HL-60/S4 treated with retinoic acid at 250 ng/mL for 4 days and 3 days (cell line): ENCODE results near the gene RXRA.

Experiments
- in situ Hi-C: fragments of 300-500 bp; cut with MboI; formaldehyde crosslinking; loops from 2 replicates; pipeline ENCODE4 v1.7.0; 2022; ENCODE audit warnings: low sequenced_read_pairs

The RXRA gene

GRCh38 chr9:134411440-134412297, 85.4 kb downstream of the RXRA start:
- in situ Hi-C loops = no loop called here

DNA sequence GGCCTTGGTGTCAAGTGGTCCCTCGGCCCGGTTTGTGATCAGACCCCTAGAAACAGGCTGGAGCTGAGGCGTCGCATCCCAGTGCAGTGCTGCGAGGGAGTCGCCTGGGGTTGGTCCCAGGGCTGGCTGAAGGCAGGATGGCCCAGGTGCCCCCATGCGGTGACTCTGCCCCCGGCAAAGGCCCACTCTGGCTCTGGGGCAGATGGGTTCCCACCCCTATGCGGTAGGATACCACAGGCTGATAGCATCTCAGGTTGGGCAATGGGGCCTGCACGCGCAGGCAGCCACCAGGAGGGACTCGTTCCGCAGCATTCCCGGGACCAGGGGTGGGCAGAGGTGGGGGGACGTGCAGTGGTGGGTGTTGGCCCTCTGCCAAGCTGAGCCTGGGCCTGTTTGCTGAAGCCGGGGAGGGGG, 86.0 kb downstream of the RXRA start:
- in situ Hi-C loops = no loop called here

GRCh38 chr9:134413112-134413715, 87.0 kb downstream of the RXRA start:
- in situ Hi-C loops = no loop called here

DNA sequence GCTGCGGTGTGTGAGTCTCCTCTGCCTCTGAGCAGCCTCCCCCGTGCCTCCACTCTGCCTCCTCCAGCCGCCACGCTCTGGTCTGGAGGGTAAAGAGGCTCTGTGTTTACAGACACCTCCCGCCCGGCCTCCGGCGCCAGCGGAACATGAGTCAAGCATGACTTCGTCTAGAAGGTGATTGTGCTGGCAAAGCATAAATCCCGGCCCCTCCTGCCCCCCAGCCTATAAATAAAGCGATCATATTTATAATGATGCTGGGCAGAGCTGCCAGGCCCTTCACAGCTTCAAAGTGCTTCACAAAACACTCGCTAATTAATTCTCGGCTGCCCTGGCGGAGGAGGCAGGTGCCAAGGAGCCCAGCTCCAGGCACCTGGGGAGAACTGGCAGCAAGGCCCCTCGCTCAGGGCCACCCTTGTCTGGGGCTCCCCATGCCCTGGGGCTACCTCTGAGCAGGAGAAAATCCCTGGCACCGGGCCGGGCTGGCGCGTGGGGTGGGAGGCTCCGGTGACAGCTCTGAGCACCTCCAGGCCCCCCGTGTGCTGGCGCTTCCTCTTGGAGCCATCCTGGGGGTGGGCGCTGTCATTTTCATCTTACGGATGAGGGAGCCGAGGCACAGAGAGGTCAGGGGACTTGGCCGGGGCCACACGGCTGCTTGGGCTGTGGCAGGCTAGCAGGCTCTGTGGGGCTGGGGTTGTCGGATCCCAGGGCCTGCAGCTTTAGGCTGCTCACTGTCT, 87.8 kb downstream of the RXRA start:
- in situ Hi-C loops = no loop called here

DNA sequence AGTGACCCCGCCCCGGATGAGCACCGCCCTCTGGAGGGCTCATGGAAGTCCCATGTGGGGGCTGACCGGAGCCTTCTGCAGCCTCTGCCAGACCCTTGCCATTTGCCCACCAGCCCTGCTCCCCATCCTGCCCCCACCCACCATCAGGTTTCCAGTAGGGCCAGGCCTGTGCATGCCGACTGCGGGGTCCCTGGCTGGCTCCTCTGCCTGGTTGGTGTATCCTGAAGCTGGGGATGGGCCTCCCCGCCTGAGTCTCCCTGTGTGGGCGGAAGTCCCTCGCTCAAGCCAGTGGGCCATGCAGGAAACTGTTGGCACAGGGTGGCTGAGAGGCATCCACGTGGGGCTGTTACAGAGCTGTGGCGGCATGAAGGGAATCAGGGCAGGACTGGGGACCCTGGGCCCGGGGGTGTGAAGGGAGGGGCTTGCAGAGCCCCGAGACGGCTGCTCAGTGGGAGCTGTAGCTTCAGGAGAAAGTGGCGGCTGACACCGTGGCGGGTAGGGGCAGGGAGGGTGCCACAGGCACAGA, 88.7 kb downstream of the RXRA start:
- in situ Hi-C loops = no loop called here

DNA sequence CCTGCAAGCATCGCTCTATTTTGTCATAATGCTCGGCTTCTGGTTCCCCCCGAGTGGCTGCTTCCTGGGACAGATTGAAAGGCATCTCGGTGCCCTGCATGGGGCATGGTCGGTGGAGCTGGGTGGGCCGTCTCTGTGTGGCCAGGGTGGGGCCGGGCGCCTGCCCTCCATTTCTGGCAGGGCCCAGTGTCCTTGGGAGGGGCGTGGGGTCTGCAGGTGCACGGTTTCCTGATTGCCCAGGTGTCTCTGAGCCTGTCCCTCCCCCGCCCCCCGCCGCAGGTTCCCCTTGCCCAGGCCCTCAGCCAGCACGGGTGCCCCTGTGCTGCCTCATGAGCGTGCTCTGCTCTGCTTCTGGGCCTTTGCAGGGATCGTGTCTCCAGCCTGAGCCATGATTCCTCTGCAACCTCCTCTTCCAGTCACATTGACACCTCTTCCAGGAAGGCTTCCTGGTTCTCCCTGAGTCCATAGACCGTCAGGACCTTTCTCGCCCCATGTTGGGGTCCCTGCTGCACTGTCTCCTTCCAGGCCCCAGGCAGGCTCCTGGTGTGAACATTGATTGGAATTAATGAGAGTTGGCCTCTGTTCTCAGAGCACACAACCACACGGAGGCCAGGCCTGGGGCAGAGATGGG, 90.2 kb downstream of the RXRA start:
- in situ Hi-C loops = no loop called here

DNA sequence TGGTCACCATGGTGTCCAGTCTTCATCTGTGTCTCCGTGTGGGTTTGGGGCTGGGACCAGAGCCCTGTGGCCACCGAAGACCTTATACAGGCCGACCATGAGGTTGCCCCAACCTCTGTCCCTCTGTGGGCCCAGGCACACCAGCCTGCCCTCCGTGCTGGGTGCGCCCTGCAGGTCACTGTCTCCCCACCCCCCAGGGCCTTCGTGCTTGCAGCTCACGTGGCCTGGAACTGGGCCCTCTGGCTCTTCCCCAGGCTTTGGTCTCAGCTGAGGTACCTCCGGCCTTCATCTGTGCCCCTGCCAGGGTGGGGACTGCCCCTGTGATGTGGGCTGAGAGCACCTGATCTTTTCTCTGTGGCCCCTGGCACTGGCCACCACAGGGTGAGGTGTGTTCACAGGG, 92.1 kb downstream of the RXRA start:
- in situ Hi-C loops = no loop called here

DNA sequence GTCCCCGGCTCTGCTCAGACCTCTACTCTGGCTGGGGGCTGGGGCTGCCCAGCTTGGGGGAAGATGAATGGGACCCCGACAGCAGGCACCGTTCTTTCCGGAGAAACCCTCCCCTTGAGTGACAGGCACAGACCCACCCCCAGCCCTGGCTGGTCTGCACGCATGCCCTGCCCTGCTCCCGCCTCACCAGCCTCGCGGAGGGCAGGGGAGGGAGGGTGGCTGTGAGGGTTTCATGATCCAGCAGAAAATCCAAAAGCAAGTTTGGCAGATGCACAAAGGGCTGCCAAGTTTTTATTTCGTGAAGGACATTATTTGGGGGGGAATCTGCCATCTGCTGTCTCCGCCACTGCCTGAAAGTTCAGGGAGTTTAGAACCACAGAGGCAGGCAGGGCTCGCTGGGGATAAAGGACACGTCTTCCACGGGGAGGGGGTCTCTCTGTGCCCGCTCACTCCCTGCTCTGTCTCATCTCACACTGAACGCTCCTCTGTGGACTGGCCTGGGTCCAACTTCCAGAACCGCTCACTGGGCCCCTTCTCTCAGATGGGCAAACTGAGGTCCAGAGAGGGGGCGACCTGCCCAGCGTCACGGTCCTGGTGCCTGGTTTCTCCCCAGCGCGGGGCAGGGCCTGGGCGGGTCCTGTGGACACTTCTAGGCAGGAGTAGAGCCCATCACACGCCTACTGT, 92.9 kb downstream of the RXRA start:
- in situ Hi-C loops = no loop called here

DNA sequence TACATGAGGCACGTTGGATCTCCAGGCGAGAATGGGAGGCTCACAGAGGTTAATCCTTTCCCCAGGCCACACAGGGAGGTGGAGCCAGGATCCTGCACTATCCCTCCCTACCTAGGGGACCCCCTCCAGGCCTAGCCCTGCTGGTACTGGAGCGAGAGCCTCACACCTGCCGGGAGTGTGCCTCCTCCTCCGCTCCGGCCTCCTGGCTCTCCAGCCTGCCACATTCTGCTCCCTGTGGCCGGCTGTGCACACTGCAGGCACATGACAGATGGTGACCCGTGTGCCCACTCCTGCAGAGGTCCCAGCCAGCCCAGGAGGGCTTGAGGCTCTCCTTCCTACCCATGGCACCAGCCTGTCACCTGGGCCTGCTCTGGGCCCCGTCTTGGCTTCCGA, 93.4 kb downstream of the RXRA start:
- in situ Hi-C loops = no loop called here

DNA sequence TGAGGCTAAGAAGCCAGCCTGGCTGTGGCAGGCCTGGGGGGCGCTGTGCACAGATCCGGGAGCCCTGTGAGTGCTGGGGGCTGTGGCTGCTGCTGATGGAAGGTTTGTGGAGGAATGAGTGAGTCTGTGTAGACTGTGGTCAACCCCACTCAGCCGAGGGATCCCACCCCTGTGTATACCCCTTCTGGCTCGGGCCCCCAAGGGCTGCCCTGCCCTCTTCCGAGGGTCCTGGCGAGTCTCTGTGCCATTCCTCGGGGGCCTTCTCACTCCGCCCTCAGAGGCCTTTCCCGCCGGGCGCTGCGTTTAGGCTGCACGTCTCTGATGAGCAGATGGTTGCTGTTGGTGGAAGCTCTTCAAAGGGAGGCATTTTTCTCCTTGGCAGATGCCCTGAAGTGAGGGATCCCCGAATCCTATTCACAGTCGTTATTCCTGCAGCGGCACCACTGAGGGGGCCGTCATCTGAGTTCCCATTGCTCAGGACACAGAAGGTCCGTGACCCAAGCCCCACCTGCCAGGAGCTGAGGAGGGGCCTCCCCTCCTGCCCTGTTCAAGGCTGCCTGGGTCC, 94.1 kb downstream of the RXRA start:
- in situ Hi-C loops = no loop called here

DNA sequence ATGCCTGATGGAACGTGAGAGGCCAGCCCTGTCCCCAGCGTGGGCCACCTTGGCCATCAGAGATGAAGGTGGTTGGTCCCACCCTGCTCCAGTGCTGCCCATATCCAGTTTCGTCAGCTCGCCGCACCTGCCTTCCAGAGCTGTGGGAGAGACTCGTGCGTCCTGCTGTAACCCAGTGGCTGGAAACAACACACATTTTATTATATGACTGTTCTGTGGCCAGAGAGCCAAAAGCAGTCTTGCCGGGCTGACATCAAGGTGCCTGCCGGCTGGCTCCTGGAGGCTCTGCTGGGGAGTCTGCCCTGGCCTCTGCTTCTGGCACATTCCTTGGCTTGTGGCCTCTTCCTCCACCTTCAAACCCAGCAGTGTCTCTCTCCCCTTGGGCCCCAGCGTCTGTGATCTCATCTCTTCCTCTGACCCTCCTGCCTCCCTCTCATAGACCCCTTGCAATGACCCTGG, 94.7 kb downstream of the RXRA start:
- in situ Hi-C loops = no loop called here

DNA sequence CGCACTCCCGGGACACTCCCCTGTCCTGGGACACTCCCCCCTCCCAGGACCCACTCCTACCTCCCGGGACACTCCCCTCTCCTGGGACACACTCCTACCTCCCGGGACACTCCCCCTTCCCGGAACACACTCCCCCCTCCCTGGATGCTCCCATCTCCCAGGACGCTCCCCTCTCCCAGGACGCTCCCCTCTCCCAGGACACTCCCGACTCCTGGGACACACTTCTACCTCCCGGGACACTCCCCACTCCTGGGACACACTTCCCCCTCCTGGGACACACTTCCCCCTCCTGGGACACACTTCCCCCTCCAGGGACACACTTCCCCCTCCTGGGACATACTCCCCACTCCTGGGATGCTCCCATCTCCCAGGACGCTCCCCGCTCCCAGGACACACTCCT, 95.6 kb downstream of the RXRA start:
- in situ Hi-C loops = no loop called here

DNA sequence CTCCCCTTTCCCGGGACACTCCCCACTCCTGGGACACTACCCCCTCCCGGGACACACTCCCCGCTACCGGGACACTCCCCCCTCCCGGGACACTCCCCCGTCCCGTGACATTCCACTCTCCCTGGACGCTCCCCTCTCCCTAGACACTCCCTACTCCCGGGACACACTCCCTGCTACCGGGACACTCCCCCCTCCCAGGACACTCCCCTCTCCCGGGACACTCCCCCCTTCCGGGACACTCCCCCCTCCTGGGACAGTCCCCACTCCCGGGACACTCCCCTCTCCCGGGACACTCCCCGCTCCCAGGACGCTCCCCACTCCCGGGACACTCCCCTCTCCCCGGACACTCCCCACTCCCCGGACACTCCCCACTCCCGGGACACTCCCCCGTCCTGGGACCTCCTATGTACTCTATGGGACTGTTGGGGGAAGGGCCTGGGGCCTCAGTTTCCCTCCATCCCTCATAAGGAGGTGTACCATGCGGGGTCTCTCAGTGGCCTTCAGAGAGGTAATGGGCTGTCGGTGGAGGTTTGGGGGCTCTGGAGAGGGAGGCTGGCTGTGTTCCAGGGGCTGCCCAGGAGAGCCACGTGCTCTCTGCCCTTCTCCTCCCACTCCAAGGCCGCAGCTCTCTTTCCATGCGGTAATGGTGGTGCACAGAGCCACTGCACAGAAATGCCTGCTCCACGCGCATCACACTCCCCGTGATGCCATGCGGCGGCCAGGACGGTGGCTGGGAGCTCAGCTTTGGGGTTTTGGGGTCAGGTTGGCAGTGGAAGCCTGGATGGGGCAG, 96.2 kb downstream of the RXRA start:
- in situ Hi-C loops = no loop called here

- in situ Hi-C loops = no loop called here
Measured at GRCh38 chr9:134423166-134423565, 96.9 kb downstream of the RXRA start.

GRCh38 chr9:134423749-134424148, 97.5 kb downstream of the RXRA start:
- in situ Hi-C loops = no loop called here

DNA sequence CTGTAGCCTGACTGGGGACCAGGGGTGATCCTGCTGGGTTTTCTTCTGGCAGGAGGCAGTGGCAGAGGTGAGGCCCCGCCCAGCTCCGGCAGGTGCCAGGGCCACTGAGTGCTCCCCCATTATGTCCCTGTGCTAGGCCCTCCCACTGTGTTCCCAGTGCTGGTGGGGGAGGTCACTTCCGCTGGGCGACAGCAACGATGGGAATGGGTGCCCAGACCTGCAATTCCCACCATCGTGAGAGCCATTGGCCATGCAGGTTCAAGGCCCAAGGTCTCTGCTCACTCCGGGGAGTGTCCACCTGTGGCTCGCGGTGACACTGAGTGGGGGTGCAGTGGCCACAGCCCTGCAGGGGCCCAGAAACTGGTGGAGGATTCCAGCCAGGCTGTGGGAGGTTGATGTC, 98.6 kb downstream of the RXRA start:
- in situ Hi-C loops = no loop called here

GRCh38 chr9:134425401-134425800, 99.1 kb downstream of the RXRA start:
- in situ Hi-C loops = no loop called here

DNA sequence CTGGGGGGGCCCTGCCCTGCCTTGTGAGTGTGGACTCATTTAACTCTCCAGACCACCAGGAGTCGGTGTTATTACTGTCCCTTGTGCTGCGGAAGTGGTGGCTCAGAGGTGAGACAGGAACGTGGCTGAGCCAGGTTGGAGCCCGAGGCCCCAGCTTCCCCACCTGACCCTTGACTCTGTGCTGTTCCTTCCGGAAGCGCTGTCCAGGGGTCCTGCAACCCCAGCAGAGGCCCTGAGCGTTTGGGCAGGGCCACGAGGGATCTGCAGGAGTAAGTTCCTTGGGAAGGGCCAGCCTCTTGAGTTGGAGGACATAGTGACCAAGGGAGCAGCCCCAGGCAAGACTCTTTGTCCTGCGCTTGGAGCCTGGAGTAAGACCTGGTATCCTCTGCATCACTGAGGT, 99.6 kb downstream of the RXRA start:
- in situ Hi-C loops = no loop called here

GRCh38 chr9:134426436-134426835, 100.2 kb downstream of the RXRA start:
- in situ Hi-C loops = no loop called here
